ENCODE data around the gene SPATA31D3. TPM values are rescaled to one million over a fixed set of nuclear protein-coding genes. Genes with fewer than 3 reads are reported as not detected.

Gene SPATA31D3
- total RNA-seq, 1 experiment from 2014 or later: not detected

DNA sequence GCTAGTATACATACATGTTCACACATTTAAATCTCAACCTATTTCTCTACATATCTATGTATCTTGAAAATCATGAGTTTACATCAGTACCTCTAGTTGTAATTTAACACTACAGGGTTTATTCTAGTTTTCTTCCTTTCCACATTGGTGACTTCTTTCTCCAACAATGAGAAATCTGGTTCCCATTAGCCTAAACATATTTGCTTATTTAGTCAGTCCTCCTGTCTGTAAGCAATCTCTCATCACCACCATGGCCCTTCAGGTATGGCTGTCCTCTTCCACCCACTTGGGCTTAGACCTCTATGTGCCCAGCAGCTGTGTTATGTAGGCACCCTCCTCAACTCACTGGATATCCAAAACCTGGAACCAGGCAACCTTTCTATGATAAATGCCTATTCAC is 37.3 kb downstream of the SPATA31D3 start:
- Histone ChIP-seq H3K9me3 (ENCODE audit: control insufficient read depth, low read depth, low read length) (no peaks in the 10 kb centered on the region), H4K91ac (ENCODE audit: insufficient read length, low read depth, low read length) (no peak overlapping the region), H3T11ph (ENCODE audit: low read length) (no peak overlapping the region), H4K5ac (ENCODE audit: insufficient read length, low read depth, low read length) (no peak overlapping the region), H3K23ac (ENCODE audit: insufficient read length, low read depth, low read length) (no peak overlapping the region), H3K4me2 (ENCODE audit: insufficient read depth, insufficient read length, low read length) (no peak overlapping the region), H4K8ac (replicated peaks; ENCODE audit: insufficient read length, low read depth, low read length) (no peak overlapping the region), H2BK120ac (ENCODE audit: low read depth, low read length, poor library complexity, severe bottlenecking) (no peak overlapping the region), H3K18ac (ENCODE audit: insufficient read length, low read depth, low read length) (no peak overlapping the region), H3K4ac (ENCODE audit: low read depth, low read length) (no peak overlapping the region), H3K4me1 (ENCODE audit: insufficient read depth, low read length) (no peaks in the 10 kb centered on the region), H2AFZ (ENCODE audit: low read length) (no peak overlapping the region), H4K20me1 (ENCODE audit: control insufficient read depth, insufficient read depth, insufficient read length) (no peaks in the 10 kb centered on the region), H3K56ac (ENCODE audit: insufficient read length, low read depth, low read length) (no peak overlapping the region), H3K27me3 (ENCODE audit: insufficient read depth, low read length) (no peaks in the 10 kb centered on the region), H3K79me2 (ENCODE audit: insufficient read depth, low read length) (no peaks in the 10 kb centered on the region), H2BK20ac (ENCODE audit: low read depth, low read length, poor library complexity, severe bottlenecking) (no peak overlapping the region), H3K79me1 (ENCODE audit: insufficient read depth, low read depth, low read length, poor library complexity, severe bottlenecking) (no peaks in the 10 kb centered on the region), H2AK5ac (ENCODE audit: insufficient read length, low read length) (no peak overlapping the region), H3K27ac (ENCODE audit: insufficient read length, low read depth, low read length) (no peak overlapping the region), H2BK5ac (ENCODE audit: insufficient read length, low read length) (no peak overlapping the region), H2BK15ac (ENCODE audit: low read depth, low read length) (no peak overlapping the region), H3K9ac (ENCODE audit: extremely low read depth, insufficient read length, low read length) (no peak overlapping the region), H3K23me2 (ENCODE audit: insufficient read length, low read depth, low read length, poor library complexity, severe bottlenecking) (no peaks in the 10 kb centered on the region), H2BK12ac (ENCODE audit: insufficient read length, low read depth, low read length) (no peak overlapping the region), H3K14ac (ENCODE audit: insufficient read depth, low read length) (no peak overlapping the region)
- no peak for DNase-seq
- Mint-ChIP-seq H3K4me1 (peaks cover 5% of the 10 kb centered on the region in 2 experiments; a peak in 3 of 4 replicates), H3K27ac (no peak overlapping the region; a peak in 1 of 7 replicates), H3K27me3 (ENCODE audit: low read depth) (no peaks in the 10 kb centered on the region; the same call in 1 of the 2 replicates), H3K36me3 (ENCODE audit: insufficient read depth in 1 of 3, low read depth in 3 of 3) (peaks cover 0 to 1% (median 0%) of the 10 kb centered on the region in 3 experiments; a peak in 1 of 7 replicates), H3K9me3 (no peaks in the 10 kb centered on the region; a peak in 1 of 5 replicates), H3K4me3 (no peak overlapping the region)
- TF ChIP-seq CTCF (conservative IDR thresholded peaks at IDR 0.05): no peak

Measured in H9 (cell line).